BLaER1 (cell line): ENCODE data around the gene SCUBE3.

Experiments used
- H3K27ac ChIP-seq: shearing (Covaris generic); formaldehyde crosslinking; 2 replicates; pipeline ENCODE4 v1.8.1; 2022
- H3K27me3 ChIP-seq: shearing (Covaris generic); formaldehyde crosslinking; 2 replicates; pipeline ENCODE4 v1.8.1; 2022
- H3K36me3 ChIP-seq: shearing (Covaris generic); formaldehyde crosslinking; 2 replicates; pipeline ENCODE4 v1.8.1; 2022
- H3K4me1 ChIP-seq: shearing (Covaris generic); formaldehyde crosslinking; 2 replicates; pipeline ENCODE4 v1.8.1; 2022
- H3K4me2 ChIP-seq: shearing (Covaris generic); formaldehyde crosslinking; 2 replicates; pipeline ENCODE4 v1.8.1; 2022
- H3K4me3 ChIP-seq: shearing (Covaris generic); formaldehyde crosslinking; 2 replicates; pipeline ENCODE4 v1.8.1; 2022
- H3K9ac ChIP-seq: shearing (Covaris generic); formaldehyde crosslinking; 2 replicates; pipeline ENCODE4 v1.8.1; 2022
- H3K9me3 ChIP-seq: shearing (Covaris generic); formaldehyde crosslinking; 2 replicates; pipeline ENCODE4 v1.8.1; 2022
- H4K20me1 ChIP-seq: shearing (Covaris generic); formaldehyde crosslinking; 2 replicates; pipeline ENCODE4 v1.8.1; 2022
- Cebpa-rat ChIP-seq: shearing (Covaris generic); IDR thresholded peaks from 2 replicates; pipeline ENCODE4 v1.8.1; 2022

Gene SCUBE3

DNA sequence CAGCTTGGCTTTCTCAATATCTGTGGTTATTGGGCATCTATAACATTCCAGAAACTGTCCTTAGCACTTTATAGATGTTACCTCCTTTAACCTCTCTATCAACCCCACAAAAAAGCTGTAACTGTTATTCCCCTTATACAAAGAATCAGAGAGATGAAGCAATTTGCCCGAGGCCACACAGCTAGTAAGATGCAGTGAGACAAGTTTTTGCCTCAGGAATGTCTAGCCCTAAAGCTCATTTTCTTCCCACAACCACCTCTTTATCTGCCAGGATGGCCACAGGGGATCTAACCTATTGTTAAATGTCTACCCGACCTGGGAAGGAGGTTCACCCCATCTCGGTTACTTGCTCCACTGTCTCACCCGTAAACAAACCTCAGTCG is 40.7 kb upstream of the SCUBE3 start:
- no peaks in the 10 kb centered on the region for H3K36me3 ChIP-seq
- no peak for TF ChIP-seq Cebpa-rat
- no peaks in the 10 kb centered on the region for H4K20me1 ChIP-seq
- no peak overlapping the region for H3K9ac ChIP-seq
- H3K27me3 ChIP-seq: no peaks in the 10 kb centered on the region
- no peak overlapping the region for H3K4me2 ChIP-seq
- peaks cover 8% of the 10 kb centered on the region; the same call in 1 of the 2 replicates for H3K9me3 ChIP-seq
- peaks cover 10% of the 10 kb centered on the region for H3K4me1 ChIP-seq
- no peak overlapping the region for H3K27ac ChIP-seq
- no peak overlapping the region for H3K4me3 ChIP-seq

DNA sequence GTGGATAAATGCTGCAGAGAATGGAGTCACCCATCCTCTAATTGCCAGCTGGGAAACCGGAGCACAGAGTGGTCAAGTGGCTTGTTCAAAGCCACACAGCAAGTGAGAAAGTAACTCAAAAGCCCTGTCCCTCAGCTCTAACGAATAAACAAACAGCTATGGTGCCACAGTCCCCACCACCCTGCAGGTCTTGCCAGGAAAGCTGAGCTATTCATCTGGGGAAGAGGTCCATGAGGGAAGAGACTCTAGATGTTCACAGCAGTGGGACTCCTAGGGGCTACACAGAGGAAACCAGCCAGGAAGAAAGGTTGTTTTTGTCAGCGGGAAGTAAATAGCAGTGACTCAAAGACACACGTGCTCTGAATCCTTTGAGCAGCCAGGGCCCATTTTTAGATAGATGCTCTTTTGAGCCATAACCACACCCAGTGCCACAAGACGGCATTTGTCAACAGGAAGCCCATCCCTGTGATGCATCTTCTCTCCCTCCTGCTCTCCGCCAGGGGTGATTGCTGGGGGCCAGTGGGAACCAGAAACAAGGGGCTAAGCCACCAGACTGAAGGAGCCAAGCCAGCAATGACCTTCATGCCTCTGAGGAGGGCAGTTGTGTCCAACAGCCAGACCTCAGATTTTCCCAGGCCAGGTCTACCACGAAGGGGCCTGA is 40.2 kb upstream of the SCUBE3 start:
- H3K27ac ChIP-seq: no peak overlapping the region
- peaks cover 10% of the 10 kb centered on the region for H3K4me1 ChIP-seq
- no peak overlapping the region for H3K9ac ChIP-seq

DNA sequence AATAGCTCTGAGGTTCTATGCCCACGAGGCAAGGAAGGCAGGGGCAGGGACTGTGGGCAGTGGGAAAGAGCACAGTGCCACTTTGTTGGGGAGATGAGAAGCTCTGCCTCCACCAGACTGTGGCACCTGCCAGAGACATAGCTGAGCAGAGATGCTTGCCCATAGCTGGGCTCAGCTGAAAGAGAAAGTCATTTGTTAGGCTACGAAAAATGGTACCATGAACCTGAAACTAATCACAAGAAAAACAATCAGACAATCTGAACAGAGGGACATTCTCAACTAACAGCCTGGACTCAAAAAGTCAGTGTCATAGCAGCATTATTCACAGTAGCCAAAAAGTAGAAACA is 39.7 kb upstream of the SCUBE3 start:
- Histone ChIP-seq H4K20me1 (no peaks in the 10 kb centered on the region), H3K27me3 (no peaks in the 10 kb centered on the region), H3K4me2 (peak overlapping the region; percentile 59), H3K27ac (no peak overlapping the region), H3K9me3 (peaks cover 8% of the 10 kb centered on the region; the same call in 1 of the 2 replicates), H3K9ac (no peak overlapping the region), H3K4me3 (no peak overlapping the region), H3K4me1 (peaks cover 15% of the 10 kb centered on the region), H3K36me3 (no peaks in the 10 kb centered on the region)
- no peak for TF ChIP-seq Cebpa-rat

More for the DNA sequence above, 40.2 kb upstream of the SCUBE3 start:
- Histone ChIP-seq H3K4me2 (peak overlapping the region; percentile 59), H3K9me3 (peaks cover 8% of the 10 kb centered on the region; the same call in 1 of the 2 replicates), H3K27me3 (no peaks in the 10 kb centered on the region), H3K4me3 (no peak overlapping the region), H4K20me1 (no peaks in the 10 kb centered on the region), H3K36me3 (no peaks in the 10 kb centered on the region)
- TF ChIP-seq Cebpa-rat: no peak

DNA sequence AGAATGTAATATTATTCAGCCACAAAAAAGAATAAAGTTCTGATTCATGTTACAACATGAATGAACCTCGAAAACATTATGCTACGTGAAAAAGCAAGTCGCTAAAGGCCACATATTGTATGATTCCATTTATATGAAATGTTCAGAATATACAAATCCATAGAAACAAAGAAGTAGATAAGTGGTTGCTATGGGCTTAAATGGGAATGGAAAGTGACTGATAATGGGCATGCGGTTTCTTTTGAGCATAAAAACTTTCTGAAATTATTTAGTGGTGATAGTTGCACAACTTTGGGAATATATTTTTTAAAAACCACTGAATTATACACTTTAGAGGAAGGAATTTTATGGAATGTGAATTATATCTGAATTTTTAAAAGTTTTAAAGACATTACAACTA is 39.3 kb upstream of the SCUBE3 start:
- Histone ChIP-seq H4K20me1 (no peaks in the 10 kb centered on the region), H3K9ac (no peak overlapping the region), H3K4me3 (no peak overlapping the region), H3K27ac (no peak overlapping the region), H3K9me3 (peaks cover 8% of the 10 kb centered on the region; the same call in 1 of the 2 replicates), H3K27me3 (no peaks in the 10 kb centered on the region), H3K36me3 (no peaks in the 10 kb centered on the region), H3K4me2 (peak overlapping the region; percentile 59; the same call in 1 of the 2 replicates), H3K4me1 (peaks cover 19% of the 10 kb centered on the region)
- no peak for TF ChIP-seq Cebpa-rat

DNA sequence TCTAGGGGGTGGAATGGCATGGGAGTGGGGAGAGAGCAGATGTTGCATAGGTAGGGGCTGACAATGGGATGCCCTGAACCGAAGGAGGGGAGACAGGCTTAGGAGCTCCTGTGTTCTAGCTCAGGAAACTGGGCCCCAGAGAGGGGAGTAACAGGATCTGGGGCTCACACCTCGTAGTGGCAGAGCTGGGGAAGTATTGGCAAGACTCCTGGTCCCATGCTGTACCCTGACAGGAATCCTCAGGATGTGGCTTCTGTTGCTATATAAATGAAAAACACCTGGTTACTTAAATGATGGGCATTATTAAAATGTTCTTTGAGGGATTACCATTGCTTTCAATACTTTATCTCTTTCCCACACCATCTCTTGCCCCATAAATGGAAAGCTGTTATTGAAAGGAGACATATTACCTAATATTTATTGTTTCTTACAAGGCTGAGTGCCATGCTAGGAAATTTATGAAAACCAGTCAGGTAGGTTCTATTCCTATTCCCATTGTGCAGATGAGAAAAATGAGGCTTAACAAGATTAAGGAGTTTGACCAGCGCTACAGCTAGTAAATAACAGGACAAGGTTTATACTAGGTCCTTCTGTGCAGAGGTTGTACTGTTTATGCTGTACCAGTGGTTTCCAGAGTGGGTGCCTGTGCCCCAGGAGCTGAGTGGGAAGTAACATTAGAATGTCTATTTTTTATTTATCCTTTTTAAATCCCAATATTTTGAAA is 37.3 kb upstream of the SCUBE3 start:
- Histone ChIP-seq H3K4me3 (no peak overlapping the region), H3K36me3 (no peaks in the 10 kb centered on the region), H3K4me1 (peaks cover 20% of the 10 kb centered on the region), H3K27me3 (no peaks in the 10 kb centered on the region), H4K20me1 (no peaks in the 10 kb centered on the region), H3K4me2 (no peak overlapping the region), H3K9me3 (no peaks in the 10 kb centered on the region), H3K9ac (no peak overlapping the region), H3K27ac (no peak overlapping the region)
- no peak for TF ChIP-seq Cebpa-rat

DNA sequence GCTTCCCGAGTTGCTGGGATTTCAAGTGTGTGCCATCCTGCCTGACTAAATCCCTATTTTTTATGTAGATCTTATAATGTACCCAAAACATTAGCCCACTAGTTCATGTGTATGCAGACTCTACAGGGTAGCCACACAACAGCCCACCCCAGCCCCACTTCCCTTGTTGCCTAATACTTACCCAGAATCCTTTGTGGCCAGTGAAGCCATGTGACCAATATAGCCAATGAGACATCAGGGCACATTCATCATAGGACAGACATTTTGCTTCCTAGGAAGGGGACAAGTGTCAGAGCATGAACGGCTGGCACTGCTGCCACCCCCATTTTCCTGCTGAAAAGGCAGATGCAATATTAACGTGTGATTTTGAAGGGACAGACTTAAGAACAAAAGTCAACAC is 36.6 kb upstream of the SCUBE3 start:
- Histone ChIP-seq H3K36me3 (no peaks in the 10 kb centered on the region), H3K9ac (no peak overlapping the region), H3K4me1 (peaks cover 20% of the 10 kb centered on the region), H3K27ac (no peak overlapping the region), H4K20me1 (no peaks in the 10 kb centered on the region), H3K4me2 (no peak overlapping the region), H3K27me3 (no peaks in the 10 kb centered on the region), H3K9me3 (no peaks in the 10 kb centered on the region), H3K4me3 (no peak overlapping the region)
- TF ChIP-seq Cebpa-rat: no peak

DNA sequence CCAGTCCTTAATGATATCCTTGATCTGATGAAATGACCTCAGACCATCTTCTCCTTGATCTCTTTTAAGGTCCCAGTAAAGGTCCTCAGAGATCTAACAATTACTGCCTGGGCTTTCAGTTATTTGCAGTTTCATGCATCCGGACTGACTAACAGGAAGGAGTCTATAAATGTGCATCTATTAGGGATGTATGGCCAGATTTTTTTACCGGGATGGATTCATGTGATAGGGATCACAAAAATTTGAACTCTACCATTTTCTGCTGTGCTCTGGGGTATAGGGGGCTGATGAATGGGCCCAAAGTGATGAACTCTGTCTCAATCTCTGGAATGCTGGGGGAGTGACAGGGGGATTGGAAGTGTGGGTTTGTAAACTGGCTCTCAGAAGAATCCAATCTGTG is 36.2 kb upstream of the SCUBE3 start:
- H4K20me1 ChIP-seq: no peaks in the 10 kb centered on the region
- H3K4me1 ChIP-seq: peaks cover 20% of the 10 kb centered on the region
- no peaks in the 10 kb centered on the region for H3K9me3 ChIP-seq
- no peak overlapping the region for H3K27ac ChIP-seq
- H3K36me3 ChIP-seq: no peaks in the 10 kb centered on the region
- no peak overlapping the region for H3K4me3 ChIP-seq
- no peak overlapping the region for H3K9ac ChIP-seq
- TF ChIP-seq Cebpa-rat: no peak
- H3K4me2 ChIP-seq: no peak overlapping the region
- H3K27me3 ChIP-seq: no peaks in the 10 kb centered on the region

DNA sequence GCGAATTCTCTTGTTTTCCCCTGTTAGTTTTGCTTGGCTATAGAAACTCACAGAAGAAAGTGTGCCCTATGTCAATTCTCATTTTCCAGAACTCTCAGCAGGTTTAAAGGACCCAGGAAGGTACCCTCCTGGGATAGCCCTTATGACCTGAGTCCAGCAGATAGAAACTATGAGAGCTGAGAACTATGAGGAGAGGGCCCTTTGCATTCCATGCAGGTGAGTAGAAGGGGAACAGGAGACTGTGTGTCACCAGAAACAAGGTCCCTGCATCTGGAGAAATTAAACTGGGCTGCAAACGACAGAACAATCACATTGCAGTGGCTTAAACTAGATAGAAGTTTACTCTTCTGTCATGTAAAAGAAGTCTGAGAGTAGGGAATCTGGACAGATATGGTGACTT is 35.7 kb upstream of the SCUBE3 start:
- Histone ChIP-seq H3K36me3 (no peaks in the 10 kb centered on the region), H3K4me2 (no peak overlapping the region), H4K20me1 (no peaks in the 10 kb centered on the region), H3K4me3 (no peak overlapping the region), H3K9ac (no peak overlapping the region), H3K4me1 (peaks cover 20% of the 10 kb centered on the region), H3K27ac (no peak overlapping the region), H3K9me3 (no peaks in the 10 kb centered on the region), H3K27me3 (no peaks in the 10 kb centered on the region)
- no peak for TF ChIP-seq Cebpa-rat

DNA sequence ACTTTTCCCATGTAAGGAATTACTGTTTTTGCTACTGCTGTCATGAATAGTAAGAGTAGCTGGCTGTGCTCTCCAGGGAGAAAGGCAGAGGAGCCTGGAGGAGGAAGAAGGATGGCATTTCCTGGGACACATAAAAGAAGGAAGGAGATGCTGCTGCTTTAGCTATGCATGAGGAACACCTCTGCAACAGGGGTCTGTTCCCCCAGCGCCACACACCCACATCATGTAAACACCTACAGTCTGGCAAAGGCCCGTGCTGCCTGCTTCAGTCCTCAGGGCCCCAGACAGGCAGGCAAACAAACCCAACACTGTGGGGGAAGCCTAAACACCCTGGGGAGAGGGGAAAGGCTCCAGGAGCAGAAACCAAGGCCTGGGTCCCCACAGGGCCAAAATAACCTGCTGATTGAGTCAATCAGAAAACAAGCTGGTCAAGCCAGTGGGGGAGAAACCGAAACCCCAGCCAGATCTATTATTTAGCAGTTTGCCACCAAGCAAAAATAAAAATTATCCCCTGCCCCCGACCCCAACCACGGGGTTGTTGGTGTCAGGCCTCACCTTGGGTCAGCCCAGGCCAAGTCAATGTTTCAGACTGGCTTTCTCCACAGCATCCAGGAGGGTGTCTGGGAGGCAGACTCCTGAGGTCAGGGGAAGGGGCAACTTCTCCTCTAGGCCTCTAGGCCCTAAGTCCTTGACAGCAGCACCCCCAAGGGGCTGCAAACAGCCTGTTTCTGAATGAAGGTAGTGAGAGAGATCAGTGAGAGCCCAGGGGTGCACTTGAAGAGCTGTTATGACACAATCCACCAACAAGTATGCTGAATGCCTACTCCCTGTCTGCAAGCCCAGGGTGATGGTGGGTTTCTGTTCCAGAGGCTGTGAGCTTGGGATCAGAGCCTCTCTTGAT is 34.6 kb upstream of the SCUBE3 start:
- Histone ChIP-seq H3K9me3 (no peaks in the 10 kb centered on the region), H3K4me1 (peaks cover 11% of the 10 kb centered on the region), H3K27me3 (no peaks in the 10 kb centered on the region), H3K27ac (no peak overlapping the region), H3K9ac (no peak overlapping the region), H3K4me3 (no peak overlapping the region), H3K4me2 (peak overlapping the region; percentile 26; the same call in 1 of the 2 replicates), H3K36me3 (no peaks in the 10 kb centered on the region), H4K20me1 (no peaks in the 10 kb centered on the region)
- TF ChIP-seq Cebpa-rat: no peak
